Activated naive CD8-positive, alpha-beta T cell treated with anti-CD3 and anti-CD28 coated beads, Interleukin-2, amount 10 ng/mL, durations not matched to agents 7 days and 5 days (primary cell): Measurements from ENCODE around the gene GRIFIN. TPM values are rescaled to one million over a fixed set of nuclear protein-coding genes. Genes with fewer than 3 reads are reported as not detected.

ENCODE experiments used
- ATAC-seq: fragments of 150-1000 bp; cut with Tn5 transposase; one replicate; pipeline ENCODE4 v1.10.0; 2021; ENCODE audit warnings: low read depth, moderate library complexity
- POLR2A ChIA-PET: fragments of 350-600 bp; sonication (Branson Sonifier 250); formaldehyde crosslinking; loops from one replicate; lab custom pipeline; 2021; ENCODE audit warnings: antibody characterized with exemption; lab: Charles Lee
- DNase-seq: peaks from one replicate; pipeline ENCODE4 v3.0.0; 2021
- H3K27ac Mint-ChIP-seq: one replicate; pipeline ENCODE4 v1.8.0; 2022; ENCODE audit warnings: mild to moderate bottlenecking, mixed read lengths
- H3K27me3 Mint-ChIP-seq: one replicate; pipeline ENCODE4 v1.8.0; 2022; ENCODE audit warnings: mild to moderate bottlenecking, moderate library complexity, mixed read lengths
- H3K36me3 Mint-ChIP-seq: one replicate; pipeline ENCODE4 v1.8.0; 2021; ENCODE audit warnings: mild to moderate bottlenecking, mixed read lengths
- H3K4me1 Mint-ChIP-seq: one replicate; pipeline ENCODE4 v1.8.0; 2021; ENCODE audit warnings: mixed read lengths
- H3K4me3 Mint-ChIP-seq: one replicate; pipeline ENCODE4 v1.8.0; 2022; ENCODE audit warnings: mild to moderate bottlenecking, moderate library complexity, mixed read lengths
- H3K9me3 Mint-ChIP-seq: one replicate; pipeline ENCODE4 v1.8.0; 2021; ENCODE audit warnings: mixed read lengths
- total RNA-seq, 2 experiments: library from RNA; stranded (reverse); gene quantifications; one replicate each; pipeline ENCODE4 v1.2.3, GENCODE V29; 2021

Gene GRIFIN
- total RNA-seq, 2 experiments from 2014 or later, result not detected

- peaks cover 16% of the 10 kb centered on the region for H3K36me3 Mint-ChIP-seq
- DNase-seq, result no peak
- no peak overlapping the region for H3K4me3 Mint-ChIP-seq
- no peaks in the 10 kb centered on the region for H3K27me3 Mint-ChIP-seq
- H3K4me1 Mint-ChIP-seq, result no peaks in the 10 kb centered on the region
- POLR2A ChIA-PET, result no interaction called here
- H3K27ac Mint-ChIP-seq, result no peak overlapping the region
- ATAC-seq, result no peak
- no peaks in the 10 kb centered on the region for H3K9me3 Mint-ChIP-seq
These were observed 39.7 kb downstream of the GRIFIN start for GRCh38 chr7:2436341-2437104.

DNA sequence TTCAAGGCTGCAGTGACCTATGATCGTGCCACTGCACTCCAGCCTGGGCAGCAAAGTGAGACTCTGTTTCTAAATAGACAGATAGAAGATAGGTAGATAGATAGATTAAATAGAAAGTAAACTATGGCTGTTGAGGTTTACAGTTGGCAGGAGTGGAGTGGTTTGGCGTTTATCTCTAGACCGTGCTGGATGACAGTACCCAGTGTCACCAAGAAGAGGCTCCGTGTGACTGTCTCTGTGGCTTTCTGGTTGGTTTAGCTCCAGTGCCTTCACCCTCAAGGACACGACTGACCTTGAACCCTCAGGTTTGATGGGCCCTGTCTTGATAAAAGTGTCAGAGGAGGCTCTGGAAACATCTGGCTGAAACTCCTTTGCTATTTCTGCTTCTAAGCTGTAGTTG, 41.1 kb downstream of the GRIFIN start:
- H3K4me1 Mint-ChIP-seq, result peaks cover 3% of the 10 kb centered on the region
- H3K4me3 Mint-ChIP-seq, result no peak overlapping the region
- ATAC-seq, result no peak
- POLR2A ChIA-PET, result interaction anchor here (1.1 kb wide), 2 partner anchors 13 to 27 kb away, joined by 3 to 4 read pairs; no protein-coding TSS in a partner anchor
- H3K9me3 Mint-ChIP-seq, result peaks cover 4% of the 10 kb centered on the region
- no peak for DNase-seq
- H3K36me3 Mint-ChIP-seq, result peaks cover 24% of the 10 kb centered on the region
- H3K27ac Mint-ChIP-seq, result no peak overlapping the region
- no peaks in the 10 kb centered on the region for H3K27me3 Mint-ChIP-seq

GRCh38 chr7:2433713-2434550, 42.3 kb downstream of the GRIFIN start:
- no peaks in the 10 kb centered on the region for H3K27me3 Mint-ChIP-seq
- ATAC-seq (no peak), DNase-seq (no peak)
- H3K4me1 Mint-ChIP-seq, result peaks cover 7% of the 10 kb centered on the region
- H3K9me3 Mint-ChIP-seq, result peaks cover 4% of the 10 kb centered on the region
- no peak overlapping the region for H3K4me3 Mint-ChIP-seq
- H3K27ac Mint-ChIP-seq, result no peak overlapping the region
- POLR2A ChIA-PET, result interaction anchor here (1.1 kb wide), 3 partner anchors 11 to 35 kb away, joined by 3 read pairs; no protein-coding TSS in a partner anchor
- H3K36me3 Mint-ChIP-seq, result peaks cover 29% of the 10 kb centered on the region

DNA sequence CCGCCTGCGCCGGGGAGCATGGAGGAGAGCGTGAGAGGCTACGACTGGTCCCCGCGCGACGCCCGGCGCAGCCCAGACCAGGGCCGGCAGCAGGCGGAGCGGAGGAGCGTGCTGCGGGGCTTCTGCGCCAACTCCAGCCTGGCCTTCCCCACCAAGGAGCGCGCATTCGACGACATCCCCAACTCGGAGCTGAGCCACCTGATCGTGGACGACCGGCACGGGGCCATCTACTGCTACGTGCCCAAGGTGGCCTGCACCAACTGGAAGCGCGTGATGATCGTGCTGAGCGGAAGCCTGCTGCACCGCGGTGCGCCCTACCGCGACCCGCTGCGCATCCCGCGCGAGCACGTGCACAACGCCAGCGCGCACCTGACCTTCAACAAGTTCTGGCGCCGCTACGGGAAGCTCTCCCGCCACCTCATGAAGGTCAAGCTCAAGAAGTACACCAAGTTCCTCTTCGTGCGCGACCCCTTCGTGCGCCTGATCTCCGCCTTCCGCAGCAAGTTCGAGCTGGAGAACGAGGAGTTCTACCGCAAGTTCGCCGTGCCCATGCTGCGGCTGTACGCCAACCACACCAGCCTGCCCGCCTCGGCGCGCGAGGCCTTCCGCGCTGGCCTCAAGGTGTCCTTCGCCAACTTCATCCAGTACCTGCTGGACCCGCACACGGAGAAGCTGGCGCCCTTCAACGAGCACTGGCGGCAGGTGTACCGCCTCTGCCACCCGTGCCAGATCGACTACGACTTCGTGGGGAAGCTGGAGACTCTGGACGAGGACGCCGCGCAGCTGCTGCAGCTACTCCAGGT, 43.1 kb downstream of the GRIFIN start:
- H3K9me3 Mint-ChIP-seq, result peaks cover 4% of the 10 kb centered on the region
- H3K4me3 Mint-ChIP-seq, result no peak overlapping the region
- H3K36me3 Mint-ChIP-seq, result peaks cover 30% of the 10 kb centered on the region
- POLR2A ChIA-PET, result interaction anchor here (0.5 to 1.1 kb wide), 4 partner anchors 12 to 34 kb away, joined by 3 to 6 read pairs (median 4); partner anchors contain the start of gene CHST12
- H3K27ac Mint-ChIP-seq, result no peak overlapping the region
- DNase-seq, result no peak
- H3K27me3 Mint-ChIP-seq, result no peaks in the 10 kb centered on the region
- H3K4me1 Mint-ChIP-seq, result peaks cover 8% of the 10 kb centered on the region
- ATAC-seq, result no peak

GRCh38 chr7:2431260-2431867, 44.8 kb downstream of the GRIFIN start:
- DNase-seq (peak; percentile 47), ATAC-seq (peak; percentile 61)
- POLR2A ChIA-PET, result interaction anchor here (0.9 to 1.1 kb wide), 2 partner anchors 12 to 24 kb away, joined by 3 read pairs; no protein-coding TSS in a partner anchor
- H3K36me3 Mint-ChIP-seq, result peaks cover 33% of the 10 kb centered on the region
- no peak overlapping the region for H3K4me3 Mint-ChIP-seq
- peaks cover 12% of the 10 kb centered on the region for H3K4me1 Mint-ChIP-seq
- H3K9me3 Mint-ChIP-seq, result peaks cover 4% of the 10 kb centered on the region
- H3K27me3 Mint-ChIP-seq, result no peaks in the 10 kb centered on the region
- peak overlapping the region; percentile 1 for H3K27ac Mint-ChIP-seq

GRCh38 chr7:2425749-2426148, 50.4 kb downstream of the GRIFIN start:
- no peak for DNase-seq
- POLR2A ChIA-PET, result interaction anchor here (1.2 kb wide), 1 partner anchor 21 kb away, joined by 4 read pairs; no protein-coding TSS in a partner anchor
- Mint-ChIP-seq H3K4me1 (peaks cover 27% of the 10 kb centered on the region), H3K36me3 (peaks cover 28% of the 10 kb centered on the region), H3K27ac (no peak overlapping the region), H3K9me3 (peaks cover under 1% of the 10 kb centered on the region), H3K4me3 (no peak overlapping the region), H3K27me3 (no peaks in the 10 kb centered on the region)
- ATAC-seq, result no peak

Other genes with a start within 250 kb of the GRIFIN start
- gene MAD1L1, start 243.5 kb downstream of the GRIFIN start, total RNA-seq, result 10 to 100 TPM; 72.7 to 82.6 TPM
- 10 to 100 TPM; 27.4 to 29.3 TPM for gene MRM2, start 234.2 kb downstream of the GRIFIN start, total RNA-seq
- 10 to 100 TPM; 92.2 to 95.8 TPM for gene NUDT1, start 234.2 kb downstream of the GRIFIN start, total RNA-seq
- gene SNX8, start 162.0 kb downstream of the GRIFIN start, total RNA-seq, result 10 to 100 TPM; 18.6 to 22.1 TPM
- 100 to 1,000 TPM; 152 to 154 TPM for gene EIF3B, start 121.6 kb downstream of the GRIFIN start, total RNA-seq
- gene CHST12, start 72.8 kb downstream of the GRIFIN start, total RNA-seq, result 10 to 100 TPM; 49.5 to 51.1 TPM
- 100 to 1,000 TPM; 115 to 121 TPM for gene LFNG, start 43.4 kb upstream of the GRIFIN start, total RNA-seq
- gene BRAT1, start 79.1 kb upstream of the GRIFIN start, total RNA-seq, result 10 to 100 TPM; 33.5 to 40.1 TPM
- 10 to 100 TPM in 1 of 2 experiments, 1 to 10 TPM in 1; 8.3 to 10.0 TPM for gene IQCE, start 82.6 kb upstream of the GRIFIN start, total RNA-seq
- 10 to 100 TPM; 32.0 to 33.4 TPM for gene TTYH3, start 155.6 kb upstream of the GRIFIN start, total RNA-seq
- under 1 TPM; 0.17 TPM for gene AMZ1, start 211.8 kb upstream of the GRIFIN start, total RNA-seq